GM12878 (cell line): ENCODE data around the gene HPSE2. TPM values are rescaled to one million over a fixed set of nuclear protein-coding genes. Genes with fewer than 3 reads are reported as not detected.

Experiments used
- ATAC-seq: fragments of 200-7000 bp; cut with Tn5 transposase; 3 replicates; pipeline ENCODE4 v1.9.1; 2020; ENCODE audit warnings: mild to moderate bottlenecking, moderate library complexity
- BruUV-seq: library from RNA; stranded (reverse); fragments of 400-500 nt; replicated peaks from 2 replicates; lab custom pipeline; 2021; lab: Mats Ljungman, UMichigan
- CTCF ChIA-PET: fragments of 300-600 bp; sonication (Branson Sonifier 250); formaldehyde crosslinking; extraction: SDS; loops from one replicate; lab custom pipeline; 2021; ENCODE audit warnings: inconsistent platforms; lab: Yijun Ruan, JAX
- POLR2A ChIA-PET: fragments of 350-600 bp; formaldehyde crosslinking; extraction: SDS; loops from one replicate; lab custom pipeline; 2021; ENCODE audit warnings: inconsistent platforms; lab: Charles Lee
- RAD21 ChIA-PET: fragments of 300-600 bp; sonication (Branson Sonifier 250); formaldehyde crosslinking; loops from one replicate; lab custom pipeline; 2023; ENCODE audit warnings: antibody characterized with exemption; ENCODE audit not compliant: unreplicated experiment; lab: Charles Lee
- SMC1A ChIA-PET: fragments of 300-600 bp; sonication (Branson Sonifier 250); formaldehyde crosslinking; loops from one replicate; lab custom pipeline; 2023; ENCODE audit not compliant: unreplicated experiment, uncharacterized antibody; lab: Charles Lee
- DNase-seq: peaks from one replicate; pipeline ENCODE4 v3.0.0-alpha.2; 2011; ENCODE audit warnings: low read depth, low spot score
- FAIRE-seq: peaks from 3 replicates; lab custom pipeline; 2011; peaks lifted over from hg19 to GRCh38; lab: Jason Lieb, UNC
- H2AFZ ChIP-seq: 2 replicates; pipeline ENCODE4 v1.6.0; 2011; ENCODE audit warnings: low read depth, low read length, control low read depth; ENCODE audit not compliant: control insufficient read depth
- H3K27ac ChIP-seq: 2 replicates; pipeline ENCODE4 v1.5.1; 2011; ENCODE audit warnings: control low read depth; ENCODE audit not compliant: control insufficient read depth, insufficient read depth
- H3K27me3 ChIP-seq, 2 experiments: replicated peaks in 1 of 2; 2 replicates each; pipeline versions ENCODE4 v1.6.0 to v1.6.1; 2011; ENCODE audit warnings: low read length in 1 of 2; ENCODE audit not compliant: control insufficient read depth in 2 of 2, insufficient read depth in 2 of 2
- H3K36me3 ChIP-seq, 2 experiments: 2 replicates each; pipeline ENCODE4 v1.5.1; 2011; ENCODE audit warnings: low read length in 1 of 2; ENCODE audit not compliant: control insufficient read depth in 2 of 2, insufficient read depth in 2 of 2
- H3K4me1 ChIP-seq: 2 replicates; pipeline ENCODE4 v1.6.1; 2011; ENCODE audit warnings: mild to moderate bottlenecking, low read length, moderate library complexity, mixed read lengths; ENCODE audit not compliant: control insufficient read depth, insufficient read depth
- H3K4me2 ChIP-seq: 2 replicates; pipeline ENCODE4 v1.6.0; 2011; ENCODE audit warnings: control low read depth; ENCODE audit not compliant: control insufficient read depth, insufficient read depth
- H3K4me3 ChIP-seq: fragments of 200-600 bp; sonication (generic); 2 replicates; pipeline ENCODE4 v1.5.1; 2016
- H3K79me2 ChIP-seq: 2 replicates; pipeline ENCODE4 v1.6.0; 2011; ENCODE audit warnings: low read length; ENCODE audit not compliant: control insufficient read depth, insufficient read depth
- H3K9ac ChIP-seq: 2 replicates; pipeline ENCODE4 v1.8.0; 2011; ENCODE audit warnings: low read length, control low read depth, mixed read lengths; ENCODE audit not compliant: control insufficient read depth, insufficient read depth
- H3K9me3 ChIP-seq: replicated peaks from 3 replicates; pipeline ENCODE4 v1.5.1; 2011; ENCODE audit warnings: mild to moderate bottlenecking, low read length; ENCODE audit not compliant: control insufficient read depth, insufficient read depth
- H4K20me1 ChIP-seq: 2 replicates; pipeline ENCODE4 v1.6.0; 2011; ENCODE audit not compliant: control insufficient read depth, insufficient read depth
- ATF2 ChIP-seq: IDR thresholded peaks from 2 replicates; pipeline ENCODE4 v1.6.1; 2012; ENCODE audit warnings: low read length, inconsistent platforms
- BCL3 ChIP-seq: IDR thresholded peaks from 2 replicates; pipeline ENCODE4 v1.6.1; 2011; ENCODE audit warnings: borderline replicate concordance, low read depth, mild to moderate bottlenecking, moderate library complexity, low read length; ENCODE audit not compliant: insufficient read depth, poor library complexity, severe bottlenecking
- HDAC6 ChIP-seq: fragments of 200-600 bp; sonication (generic); IDR thresholded peaks from one replicate; pipeline ENCODE4 v1.8.0; 2017; ENCODE audit warnings: antibody characterized with exemption; ENCODE audit not compliant: unreplicated experiment
- WGBS: methylation state at CpG from one replicate; pipeline ENCODE4 v1.1.6; 2016; ENCODE audit warnings: low lambda C conversion rate; ENCODE audit not compliant: insufficient replicate concordance, insufficient coverage; ENCODE audit errors: missing lambda C conversion rate; 5-methylcytosine and 5-hydroxymethylcytosine counted together
- in situ Hi-C: fragments of 300-500 bp; cut with MboI; formaldehyde crosslinking; loops from 9 replicates; pipeline ENCODE4 v1.14.3; 2018; ENCODE audit warnings: mixed read lengths
- intact Hi-C: fragments of 100-400 bp; cut with micrococcal nuclease; formaldehyde crosslinking; loops from one replicate; pipeline ENCODE4 v1.14.2; 2022; ENCODE audit not compliant: unreplicated experiment
- polyA plus RNA-seq, 11 experiments: library from polyadenylated mRNA; depleted of rRNA in 4 of 11; unstranded in 6 of 11; stranded (reverse) in 5 of 11; fragments of >200 nt; fragmentation: Nextera tagmentation in 4 of 11; fragmentation: Illumina TruSeq in 1 of 11; extraction: Ambion mirVana in 4 of 11; extraction: Trizol in 1 of 11; gene quantifications; 1 replicate in 1 of 11; 2 replicates in 10 of 11; pipeline versions ENCODE4 v1.2.1 to v1.2.3, GENCODE V29; 2011 to 2016; ENCODE audit warnings: inconsistent platforms in 2 of 11, missing spikeins in 2 of 11, low read depth in 1 of 11
- total RNA-seq, 4 experiments: library from RNA; depleted of rRNA in 3 of 4; stranded (reverse); fragments of >200 nt in 3 of 4; fragmentation: Illumina TruSeq in 1 of 4; extraction: Trizol in 1 of 4; gene quantifications; 2 replicates each; pipeline versions ENCODE4 v1.2.1 to v1.2.3, GENCODE V29; 2013 to 2021

Gene HPSE2
- total and polyA plus RNA-seq, 10 of the 15 experiments (the other 5 are each of a cell fraction or from before 2014, with no cell fraction given): 0.06 TPM; not detected in 9

GRCh38 chr10:98489561-98490481 is 745.8 kb downstream of the HPSE2 start:
- SMC1A ChIA-PET: no interaction called here
- no TSS peak for BruUV-seq
- Histone ChIP-seq H3K9me3 (no peaks in the 10 kb centered on the region), H3K79me2 (no peaks in the 10 kb centered on the region), H3K4me3 (no peak overlapping the region), H3K9ac (no peak overlapping the region), H3K4me1 (no peaks in the 10 kb centered on the region), H2AFZ (no peak overlapping the region), H3K27ac (no peak overlapping the region), H3K36me3 (no peaks in the 10 kb centered on the region), H3K4me2 (no peak overlapping the region), H3K27me3 (no peaks in the 10 kb centered on the region), H4K20me1 (no peaks in the 10 kb centered on the region)
- TF ChIP-seq ATF2 (no peak), HDAC6 (no peak), BCL3 (peak; percentile 76)
- CTCF ChIA-PET: no interaction called here
- RAD21 ChIA-PET: no interaction called here
- WGBS: 43% methylated on average over 13 of the region's 13 CpGs
- ATAC-seq (no peak), FAIRE-seq (no peak), DNase-seq (no peak)
- intact Hi-C loops: no loop called here
- in situ Hi-C loops: no loop called here
- POLR2A ChIA-PET: no interaction called here
